Subcutaneous preadipocyte (primary cell): ENCODE results near the gene DKK3. TPM values are rescaled to one million over a fixed set of nuclear protein-coding genes. Genes with fewer than 3 reads are reported as not detected.

ENCODE experiments used
- total RNA-seq: library from RNA; depleted of rRNA; stranded (reverse); fragments of >200 nt; gene quantifications from 2 replicates; pipeline ENCODE4 v1.2.3, GENCODE V29; 2012

Gene DKK3
- 11.1 and 14.7 TPM in 2 replicates for total RNA-seq

DNA sequence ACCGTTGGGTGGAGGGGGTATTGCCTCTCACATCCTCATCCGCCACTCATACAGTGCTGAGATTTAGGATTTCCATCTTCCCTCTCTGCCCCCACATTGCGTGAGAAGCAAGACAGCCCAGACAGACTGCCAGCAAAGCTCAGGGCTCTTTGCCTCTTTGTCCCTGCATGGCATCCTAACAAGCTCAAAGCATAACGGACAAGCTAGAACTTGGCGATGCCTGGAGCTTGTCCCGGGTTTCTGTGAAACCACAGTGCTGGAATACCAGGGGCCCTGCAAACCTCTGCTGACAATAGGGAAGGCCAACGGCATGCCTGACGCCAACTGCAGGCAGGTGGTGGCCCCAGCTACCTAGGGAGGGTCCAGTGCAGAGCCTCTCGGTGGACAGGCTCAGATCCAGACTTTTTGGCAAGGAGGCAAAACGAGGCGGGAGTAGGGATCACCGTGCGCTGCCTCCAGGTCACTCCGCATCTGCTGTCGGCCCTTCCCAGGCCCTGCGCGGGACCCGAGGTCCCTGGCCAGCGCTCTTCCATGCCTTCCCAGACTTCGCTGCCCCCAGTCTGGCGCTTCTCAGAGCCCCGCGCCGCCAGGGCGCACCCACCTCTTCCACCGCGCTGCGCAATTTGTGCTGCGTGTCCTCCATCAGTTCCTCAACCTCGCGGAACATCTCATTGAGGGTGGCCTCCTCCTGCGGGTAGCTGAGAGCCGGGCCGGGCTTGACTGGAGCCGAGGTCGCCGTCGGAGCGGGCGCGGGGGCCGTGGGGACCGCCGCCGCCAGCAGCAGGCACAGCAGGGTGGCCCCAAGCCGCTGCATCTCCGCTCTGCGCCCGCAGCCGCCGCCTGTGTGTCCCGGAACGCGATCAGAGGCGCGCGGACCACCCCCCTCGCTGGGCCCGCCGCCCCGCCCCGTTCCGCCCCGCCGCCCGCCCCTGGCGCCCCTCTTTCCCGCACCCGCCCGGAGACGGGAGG, at the start of gene DKK3:
TSS of gene DKK3 (minus strand) at position 858 of the 969 bp plus-strand sequence. CDS start at position 814, 44 bp downstream.

Other genes with a start within 250 kb of the DKK3 start
- gene USP47, start 166.7 kb downstream of the DKK3 start, total RNA-seq, result 37.5 and 46.7 TPM in 2 replicates
- gene MICAL2, start 102.0 kb upstream of the DKK3 start, total RNA-seq, result 18.0 and 23.9 TPM in 2 replicates